ENCODE data around the gene KREMEN2. TPM values are rescaled to one million over a fixed set of nuclear protein-coding genes. Genes with fewer than 3 reads are reported as not detected.

Gene KREMEN2
- total RNA-seq, 1 donor from 2014 or later = not detected

DNA sequence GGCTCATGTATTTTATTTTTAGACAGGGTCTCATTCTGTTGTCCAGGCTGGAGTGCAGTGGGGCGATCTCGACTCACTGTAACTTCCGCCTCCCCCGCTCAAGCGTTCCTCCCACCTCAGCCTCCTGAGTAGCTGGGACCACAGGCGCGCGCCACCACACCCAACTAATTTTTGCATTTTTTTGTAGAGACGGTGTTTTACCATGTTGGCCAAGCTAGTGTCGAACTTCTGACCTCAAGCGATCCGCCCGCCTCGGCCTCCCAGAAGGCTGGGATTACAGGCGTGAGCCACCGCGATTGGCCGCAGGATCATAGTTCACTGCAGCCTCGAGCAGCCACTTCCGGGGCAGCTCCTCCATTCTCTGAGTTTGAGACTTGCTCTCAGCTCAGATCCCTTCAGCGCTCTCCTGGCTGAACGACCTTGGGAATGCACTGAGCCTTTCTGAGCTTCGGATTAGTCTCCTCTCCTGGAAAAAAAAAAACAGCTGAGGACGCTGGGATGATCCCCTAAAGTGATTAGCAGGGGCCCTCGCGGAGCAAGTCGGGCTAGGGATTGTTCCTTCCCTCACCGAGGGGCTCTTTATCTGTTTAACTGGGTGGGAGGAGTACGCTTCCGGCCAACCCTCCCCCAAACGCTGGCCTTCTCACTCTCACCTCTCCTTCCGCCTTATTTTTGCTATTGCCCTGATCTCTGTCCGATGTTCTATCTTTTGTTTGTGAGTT, 17.3 kb downstream of the KREMEN2 start:
- intact Hi-C loops (cut with DNase I) = loop anchor here (5.0 kb wide), 1 partner anchor 69 kb away; the partner anchor contains the start of gene FLYWCH1
- no peak for DNase-seq (ENCODE audit: low spot score in 2 of 2)
- no peak overlapping the region for H3K27ac ChIP-seq

DNA sequence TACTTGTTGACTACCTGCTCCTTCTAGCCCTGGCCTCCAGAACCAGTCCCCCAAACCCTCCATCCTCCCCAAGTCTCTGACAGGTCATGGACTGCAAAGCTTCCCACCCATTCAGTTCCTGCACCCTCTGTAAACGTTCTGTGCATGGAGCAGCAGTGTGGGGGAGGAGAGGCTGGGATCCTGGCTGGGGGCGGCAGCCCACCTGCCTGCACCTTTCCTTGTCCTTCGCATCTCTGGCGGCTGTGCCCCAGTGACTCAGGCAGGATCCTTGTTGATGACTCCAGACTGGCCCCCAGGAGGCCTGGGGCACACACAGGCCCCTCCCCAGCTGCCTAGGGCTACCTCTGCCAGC, 17.8 kb downstream of the KREMEN2 start:
- Histone ChIP-seq H3K27ac (no peak overlapping the region), H3K9me3 (no peaks in the 10 kb centered on the region), H3K4me1 (peaks cover 10 to 15% of the 10 kb centered on the region in 2 donors), H3K36me3 (no peaks in the 10 kb centered on the region), H3K27me3 (no peaks in the 10 kb centered on the region), H3K4me3 (no peak overlapping the region)
- TF ChIP-seq, protein P1, sequence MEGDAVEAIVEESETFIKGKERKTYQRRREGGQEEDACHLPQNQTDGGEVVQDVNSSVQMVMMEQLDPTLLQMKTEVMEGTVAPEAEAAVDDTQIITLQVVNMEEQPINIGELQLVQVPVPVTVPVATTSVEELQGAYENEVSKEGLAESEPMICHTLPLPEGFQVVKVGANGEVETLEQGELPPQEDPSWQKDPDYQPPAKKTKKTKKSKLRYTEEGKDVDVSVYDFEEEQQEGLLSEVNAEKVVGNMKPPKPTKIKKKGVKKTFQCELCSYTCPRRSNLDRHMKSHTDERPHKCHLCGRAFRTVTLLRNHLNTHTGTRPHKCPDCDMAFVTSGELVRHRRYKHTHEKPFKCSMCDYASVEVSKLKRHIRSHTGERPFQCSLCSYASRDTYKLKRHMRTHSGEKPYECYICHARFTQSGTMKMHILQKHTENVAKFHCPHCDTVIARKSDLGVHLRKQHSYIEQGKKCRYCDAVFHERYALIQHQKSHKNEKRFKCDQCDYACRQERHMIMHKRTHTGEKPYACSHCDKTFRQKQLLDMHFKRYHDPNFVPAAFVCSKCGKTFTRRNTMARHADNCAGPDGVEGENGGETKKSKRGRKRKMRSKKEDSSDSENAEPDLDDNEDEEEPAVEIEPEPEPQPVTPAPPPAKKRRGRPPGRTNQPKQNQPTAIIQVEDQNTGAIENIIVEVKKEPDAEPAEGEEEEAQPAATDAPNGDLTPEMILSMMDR (IDR thresholded peaks at IDR 0.05) = no peak
- no peak for DNase-seq (ENCODE audit: low spot score in 2 of 2)
- intact Hi-C loops (cut with DNase I) = loop anchor here (5.0 kb wide), 1 partner anchor 70 kb away; the partner anchor contains the start of gene FLYWCH1

More for the DNA sequence above, 17.3 kb downstream of the KREMEN2 start:
- H3K27me3 ChIP-seq = no peaks in the 10 kb centered on the region
- H3K4me1 ChIP-seq = peaks cover 10 to 15% of the 10 kb centered on the region in 2 donors
- peak overlapping the region; percentile 69 to 91 for H3K4me3 ChIP-seq
- H3K36me3 ChIP-seq = no peaks in the 10 kb centered on the region
- TF ChIP-seq, protein P1 (IDR thresholded peaks at IDR 0.05) = no peak
- H3K9me3 ChIP-seq = no peaks in the 10 kb centered on the region

DNA sequence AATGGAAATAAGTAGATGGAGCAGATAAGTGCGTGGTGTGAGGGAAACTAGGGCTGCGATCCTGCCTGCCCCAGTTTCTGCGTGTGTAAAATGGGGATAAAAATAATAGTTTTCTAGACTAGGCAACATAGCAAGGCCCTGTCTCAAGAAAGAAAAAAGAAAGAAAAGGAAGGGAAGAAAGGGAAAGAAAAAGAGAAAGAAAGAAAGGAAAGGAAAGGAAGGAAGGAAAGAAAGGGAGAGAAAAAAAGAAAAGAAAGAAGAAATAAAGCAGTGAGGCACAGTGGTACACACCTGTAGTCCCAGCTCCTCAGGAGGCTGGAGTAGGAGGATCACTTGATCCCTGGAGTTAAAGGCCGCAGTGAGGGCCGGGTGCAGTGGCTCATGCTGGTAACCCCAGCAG, 18.3 kb downstream of the KREMEN2 start:
- intact Hi-C loops (cut with DNase I) = loop anchor here (5.0 kb wide), 1 partner anchor 70 kb away; the partner anchor contains the start of gene FLYWCH1

DNA sequence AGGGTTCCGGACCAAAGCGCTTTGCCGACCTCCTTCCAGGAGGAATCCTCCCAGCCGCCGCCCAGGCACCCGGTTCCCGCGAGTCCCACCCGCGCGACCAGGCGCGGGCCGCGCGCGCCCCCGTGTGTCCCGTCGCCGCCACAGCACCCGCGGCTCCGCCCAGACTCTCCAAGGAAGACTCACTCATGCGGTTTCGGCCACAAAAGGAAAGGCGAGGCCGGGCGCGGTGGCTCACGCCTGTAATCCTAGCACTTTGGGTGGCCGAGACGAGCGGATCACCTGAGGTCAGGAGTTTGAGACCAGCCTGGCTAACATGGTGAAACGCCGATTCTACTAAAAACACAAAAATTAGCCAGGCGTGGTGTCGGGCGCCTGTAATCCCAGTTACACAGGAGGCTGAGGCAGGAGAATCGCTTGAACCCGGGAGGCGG, 19.6 kb downstream of the KREMEN2 start:
- DNase-seq (ENCODE audit: low spot score in 2 of 2) = peak; percentile 31 to 91
- Histone ChIP-seq H3K4me3 (peak overlapping the region in 1 of 2 donors; percentile 53), H3K4me1 (peaks cover 10 to 15% of the 10 kb centered on the region in 2 donors), H3K9me3 (no peaks in the 10 kb centered on the region), H3K36me3 (no peaks in the 10 kb centered on the region), H3K27ac (no peak overlapping the region), H3K27me3 (no peaks in the 10 kb centered on the region)
- intact Hi-C loops (cut with DNase I) = loop anchor here (5.0 kb wide), 1 partner anchor 71 kb away; the partner anchor contains the start of gene FLYWCH1
- TF ChIP-seq, protein P1 (IDR thresholded peaks at IDR 0.05) = peak; percentile 83 to 95 (median 90)

More for the DNA sequence above, 18.3 kb downstream of the KREMEN2 start:
- H3K27me3 ChIP-seq = no peaks in the 10 kb centered on the region
- TF ChIP-seq, protein P1 (IDR thresholded peaks at IDR 0.05) = no peak
- no peaks in the 10 kb centered on the region for H3K9me3 ChIP-seq
- H3K36me3 ChIP-seq = no peaks in the 10 kb centered on the region
- peaks cover 10 to 15% of the 10 kb centered on the region in 2 donors for H3K4me1 ChIP-seq
- H3K27ac ChIP-seq = no peak overlapping the region
- no peak for DNase-seq (ENCODE audit: low spot score in 2 of 2)
- no peak overlapping the region for H3K4me3 ChIP-seq

DNA sequence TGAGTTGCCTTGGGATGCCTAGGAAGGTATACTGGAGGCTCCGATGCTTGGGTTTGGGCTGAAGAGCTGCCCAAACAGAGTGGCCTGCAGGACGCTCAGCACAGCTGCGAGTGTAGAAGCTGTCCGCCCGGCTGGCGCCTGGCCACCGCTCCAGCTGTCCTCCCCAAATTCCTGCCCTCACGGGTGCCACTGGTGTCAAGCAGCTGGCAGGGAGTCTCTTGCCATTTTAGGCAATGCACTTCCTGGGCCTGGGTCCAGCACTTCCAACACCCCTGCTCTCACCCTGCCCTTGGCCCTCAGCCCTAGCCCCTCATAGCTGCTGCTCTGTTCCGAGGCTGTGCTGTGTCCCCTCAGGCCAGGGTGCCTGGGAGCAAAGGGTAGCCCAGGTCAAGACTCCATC, 21.4 kb downstream of the KREMEN2 start:
- H3K27me3 ChIP-seq = no peaks in the 10 kb centered on the region
- TF ChIP-seq, protein P1 (IDR thresholded peaks at IDR 0.05) = no peak
- H3K4me1 ChIP-seq = peaks cover 5 to 8% of the 10 kb centered on the region in 2 donors
- no peak overlapping the region for H3K27ac ChIP-seq
- DNase-seq (ENCODE audit: low spot score in 2 of 2) = no peak
- H3K36me3 ChIP-seq = no peaks in the 10 kb centered on the region
- no peaks in the 10 kb centered on the region for H3K9me3 ChIP-seq
- intact Hi-C loops (cut with DNase I) = no loop called here
- H3K4me3 ChIP-seq = no peak overlapping the region

Measured in ascending aorta (tissue), 2 donors.